Measurements from ENCODE around the gene SMIM5.
A peak's percentile ranks its signal among the peaks of the same experiment; 100 is the strongest.
"Not testable (repeated sequence)": the region's sequence is repeated elsewhere in the genome, so short reads cannot be mapped to it uniquely, and the experiment has no call there.

Gene SMIM5

GRCh38 chr17:75624021-75624420 lies 9.2 kb upstream of the SMIM5 start:
- FAIRE-seq, result no peak
- DNase-seq (ENCODE audit: low spot score), result no peak

DNA sequence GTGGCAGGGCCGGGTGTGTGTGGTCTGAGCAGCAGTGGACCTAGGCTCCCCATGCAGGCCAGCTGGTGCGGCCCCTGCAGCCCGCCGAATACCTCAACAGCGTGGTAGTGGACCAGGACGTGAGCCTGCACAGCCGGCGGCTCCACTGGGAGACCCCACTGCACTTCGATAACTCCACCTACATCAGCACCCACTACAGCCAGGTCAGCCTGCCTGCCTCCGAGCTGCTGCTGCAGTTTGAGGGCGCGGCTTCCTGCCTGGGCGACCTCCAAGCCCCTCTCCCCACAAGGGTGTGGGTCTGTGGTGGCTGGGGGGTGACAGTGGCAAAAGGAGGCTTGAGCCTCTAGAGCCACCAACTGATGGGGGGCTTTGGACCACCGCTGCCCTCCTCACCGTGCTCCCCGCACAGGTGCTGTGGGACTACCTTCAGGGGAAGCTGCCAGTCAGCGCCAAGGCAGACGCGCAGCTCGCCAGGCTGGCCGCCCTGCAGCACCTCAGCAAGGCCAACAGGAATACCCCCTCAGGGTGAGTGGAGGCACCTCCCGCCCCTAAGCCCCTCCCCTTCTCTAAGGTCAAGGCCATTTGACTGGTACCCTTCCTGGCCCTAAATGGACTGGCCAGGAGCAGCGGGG lies 8.4 kb upstream of the SMIM5 start:
- no peak for FAIRE-seq
- no peak for DNase-seq (ENCODE audit: low spot score)

DNA sequence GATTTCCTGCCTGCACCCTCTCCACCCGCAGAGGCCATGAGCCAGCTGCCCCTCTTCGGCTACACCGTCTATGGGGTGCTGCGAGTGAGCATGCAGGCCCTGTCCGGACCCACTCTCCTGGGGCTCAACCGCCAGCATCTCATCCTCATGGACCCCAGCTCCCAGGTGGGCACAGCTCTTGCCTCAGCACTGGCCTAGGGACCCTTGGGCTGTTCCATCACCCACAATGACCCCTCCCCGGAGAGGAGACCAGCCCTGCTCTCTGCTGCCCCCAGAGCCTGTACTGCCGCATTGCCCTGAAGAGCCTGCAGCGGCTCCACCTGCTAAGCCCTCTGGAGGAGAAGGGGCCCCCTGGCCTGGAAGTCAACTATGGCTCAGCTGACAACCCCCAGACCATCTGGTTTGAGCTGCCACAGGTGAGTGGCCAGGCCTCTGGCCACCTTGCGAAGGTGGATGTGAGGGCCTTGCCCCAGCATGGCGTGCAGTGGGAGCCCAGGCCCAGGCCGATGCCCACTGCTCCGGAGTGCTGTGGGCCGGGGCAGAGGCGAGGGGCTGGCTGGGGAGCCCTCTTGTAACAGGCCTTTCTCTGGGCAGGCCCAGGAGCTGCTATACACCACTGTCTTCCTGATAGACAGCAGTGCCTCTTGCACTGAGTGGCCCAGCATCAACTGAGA lies 7.3 kb upstream of the SMIM5 start:
- no peak for DNase-seq (ENCODE audit: low spot score)
- FAIRE-seq, result no peak

GRCh38 chr17:75626496-75627038 lies 6.7 kb upstream of the SMIM5 start:
- FAIRE-seq, result no peak
- DNase-seq (ENCODE audit: low spot score), result no peak

- DNase-seq (ENCODE audit: low spot score) (no peak), FAIRE-seq (no peak)
Measured at GRCh38 chr17:75627094-75627493, 6.1 kb upstream of the SMIM5 start.

- FAIRE-seq, result no peak
- no peak for DNase-seq (ENCODE audit: low spot score)
Measured at GRCh38 chr17:75628425-75628824, 4.8 kb upstream of the SMIM5 start.

GRCh38 chr17:75629157-75629556 lies 4.1 kb upstream of the SMIM5 start:
- FAIRE-seq (no peak), DNase-seq (ENCODE audit: low spot score) (no peak)

DNA sequence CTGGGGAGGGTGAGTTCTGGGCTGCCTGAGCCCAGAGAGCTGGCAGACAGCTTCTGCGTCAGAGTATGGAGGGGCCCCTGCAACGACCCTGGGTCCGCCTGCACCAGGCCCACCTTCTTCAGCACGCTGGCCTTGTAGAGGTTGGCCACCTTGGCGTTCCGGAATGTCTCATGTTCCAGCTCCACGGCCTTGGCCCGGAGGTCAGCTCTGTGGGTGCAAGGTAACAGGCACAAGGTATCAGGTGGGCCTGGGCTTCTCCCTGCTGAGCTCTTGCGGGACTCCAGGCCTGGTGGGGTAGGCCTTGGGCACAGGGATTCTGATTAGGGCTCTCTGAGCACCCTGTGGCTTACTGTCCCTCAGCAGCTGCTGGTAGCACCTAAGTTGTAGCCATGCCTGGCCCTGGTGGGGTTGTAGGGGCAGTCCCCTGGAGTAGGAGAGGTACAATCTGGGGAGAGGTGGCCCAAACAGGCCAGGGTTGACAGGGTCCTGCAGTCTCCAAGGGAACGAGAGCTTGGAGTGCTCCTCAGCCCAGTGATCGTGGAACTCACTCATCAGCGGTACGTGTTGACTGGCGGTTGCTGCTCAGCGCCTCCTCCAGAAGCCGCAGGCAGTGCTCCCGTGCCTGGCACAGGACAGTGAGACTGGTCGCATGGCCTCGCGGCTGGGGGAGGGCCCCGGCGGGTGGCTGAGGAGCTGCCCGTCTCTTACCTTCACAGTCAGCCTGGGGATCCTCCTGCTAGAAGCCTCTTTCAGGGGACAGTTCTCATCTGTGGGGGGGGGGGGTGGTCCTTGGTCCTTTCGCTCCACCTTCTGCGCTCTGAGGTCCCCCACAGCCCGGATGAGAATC lies 2.9 kb upstream of the SMIM5 start:
- FAIRE-seq, result no peak
- DNase-seq (ENCODE audit: low spot score), result no peak

- DNase-seq (ENCODE audit: low spot score) (no peak), FAIRE-seq (no peak)
Measured at GRCh38 chr17:75631353-75631752, 1.9 kb upstream of the SMIM5 start.

- no peak for DNase-seq (ENCODE audit: low spot score)
- FAIRE-seq, result no peak
Measured at GRCh38 chr17:75632428-75632827, 806 bp upstream of the SMIM5 start.

- FAIRE-seq, result peak; percentile 56
Measured at GRCh38 chr17:75633486-75634375, 497 bp downstream of the SMIM5 start.

GRCh38 chr17:75634376-75634740 lies 1.1 kb downstream of the SMIM5 start:
- DNase-seq (ENCODE audit: low spot score) (no peak), FAIRE-seq (no peak)

More at GRCh38 chr17:75633486-75634375, 497 bp downstream of the SMIM5 start:
- DNase-seq (ENCODE audit: low spot score), result peak; percentile 85

DNA sequence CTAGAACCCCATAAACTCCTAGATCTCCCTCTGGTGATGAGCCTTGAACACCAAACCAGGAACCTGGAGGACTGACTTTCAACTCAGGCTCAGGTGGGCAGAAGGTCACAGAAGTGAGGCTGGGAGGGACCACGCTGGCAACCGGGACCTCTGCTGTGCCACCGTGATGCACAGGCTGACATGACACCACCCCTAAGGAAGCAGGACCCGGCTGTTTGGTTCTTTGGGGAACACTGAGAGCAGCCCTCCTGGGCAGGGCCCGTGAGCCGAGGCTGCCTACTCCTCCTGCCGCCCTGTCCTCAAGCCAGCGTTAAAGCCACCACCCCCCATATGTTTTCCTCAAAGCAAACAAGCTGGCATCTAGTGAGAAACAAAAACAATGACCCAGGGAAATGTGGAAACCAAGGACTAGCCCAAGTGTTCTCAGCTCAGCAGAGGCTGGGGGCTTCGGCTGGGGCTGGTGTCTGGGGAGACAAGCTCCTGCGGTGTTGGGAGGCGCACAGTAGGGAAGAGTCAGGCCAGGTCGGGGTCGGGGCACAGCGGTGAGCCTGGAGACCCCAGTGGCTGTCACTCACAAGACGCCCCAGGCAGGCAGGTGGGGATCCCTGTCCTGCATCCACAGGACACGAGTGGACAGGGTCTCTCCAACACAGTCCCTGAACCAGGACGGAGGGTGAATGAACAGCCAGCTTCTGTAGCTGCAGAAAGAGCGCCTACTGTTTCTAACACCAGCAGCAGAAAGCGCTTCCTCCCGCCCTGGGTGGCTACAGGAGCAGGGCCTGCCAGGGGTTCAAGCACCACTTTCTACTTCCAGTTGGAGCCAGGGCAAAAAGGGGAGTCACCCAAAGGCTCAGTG lies 1.7 kb downstream of the SMIM5 start:
- FAIRE-seq, result no peak
- DNase-seq (ENCODE audit: low spot score), result no peak

- DNase-seq (ENCODE audit: low spot score) (no peak), FAIRE-seq (no peak)
Measured at GRCh38 chr17:75635610-75636202, 2.5 kb downstream of the SMIM5 start.

DNA sequence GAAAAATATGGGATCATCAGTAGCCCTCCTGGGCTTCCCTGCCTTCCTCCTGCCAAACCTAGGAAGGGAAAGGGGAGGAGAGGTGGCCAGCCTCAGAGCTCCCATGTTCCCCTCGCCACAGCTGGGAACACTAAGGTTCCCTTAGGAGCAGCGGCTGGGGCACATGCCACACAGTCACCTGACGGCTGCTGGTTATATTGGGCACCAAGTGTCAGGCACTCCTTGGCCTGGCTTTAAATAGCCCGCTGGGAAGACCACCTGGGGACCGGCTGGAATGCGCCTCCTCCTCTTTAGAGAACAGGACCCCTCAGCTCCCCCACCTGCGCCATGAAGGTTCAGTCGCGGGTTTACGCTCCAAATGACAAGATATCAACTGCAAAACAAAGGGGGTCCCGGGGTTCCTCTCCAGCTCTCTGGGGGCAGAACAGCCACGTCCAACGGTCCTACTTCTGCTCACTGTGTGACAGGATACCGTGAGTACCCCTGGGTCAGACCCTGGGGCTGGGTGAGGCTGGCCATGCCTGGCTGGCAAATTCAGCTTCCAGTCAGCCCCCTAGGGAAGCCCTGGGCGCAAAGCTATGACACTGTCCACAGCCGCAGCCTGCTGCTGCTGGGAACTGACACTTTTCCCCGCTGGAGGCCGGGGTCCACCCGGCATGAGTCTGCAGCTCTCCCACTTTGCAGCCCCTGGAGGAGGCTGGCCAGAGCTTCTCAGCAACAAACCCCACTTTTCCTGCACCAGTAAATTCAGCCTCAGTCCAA lies 3.3 kb downstream of the SMIM5 start:
- no peak for FAIRE-seq
- DNase-seq (ENCODE audit: low spot score), result no peak

GRCh38 chr17:75637143-75637538 lies 3.9 kb downstream of the SMIM5 start:
- FAIRE-seq (no peak), DNase-seq (ENCODE audit: low spot score) (no peak)

DNA sequence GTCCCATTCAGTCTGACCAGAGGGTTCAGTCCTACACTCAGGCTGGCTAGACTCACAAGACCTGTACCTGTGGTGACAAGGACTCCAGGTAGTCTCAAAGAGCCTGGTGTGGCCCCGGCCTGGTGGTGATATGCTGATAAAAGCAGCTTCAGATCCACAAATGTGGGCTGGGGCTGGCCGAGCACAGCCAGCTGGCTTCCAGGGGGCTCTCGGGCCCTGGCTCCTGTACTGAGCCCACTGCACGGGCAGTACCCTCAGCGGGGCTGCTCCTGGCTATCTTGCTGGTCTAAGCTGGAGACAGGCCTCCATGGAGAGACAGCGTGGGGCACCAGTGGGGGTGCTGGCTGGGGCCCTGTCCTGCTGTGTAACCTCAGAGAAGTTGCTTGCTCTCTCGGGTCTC lies 4.3 kb downstream of the SMIM5 start:
- DNase-seq (ENCODE audit: low spot score) (no peak), FAIRE-seq (no peak)

DNA sequence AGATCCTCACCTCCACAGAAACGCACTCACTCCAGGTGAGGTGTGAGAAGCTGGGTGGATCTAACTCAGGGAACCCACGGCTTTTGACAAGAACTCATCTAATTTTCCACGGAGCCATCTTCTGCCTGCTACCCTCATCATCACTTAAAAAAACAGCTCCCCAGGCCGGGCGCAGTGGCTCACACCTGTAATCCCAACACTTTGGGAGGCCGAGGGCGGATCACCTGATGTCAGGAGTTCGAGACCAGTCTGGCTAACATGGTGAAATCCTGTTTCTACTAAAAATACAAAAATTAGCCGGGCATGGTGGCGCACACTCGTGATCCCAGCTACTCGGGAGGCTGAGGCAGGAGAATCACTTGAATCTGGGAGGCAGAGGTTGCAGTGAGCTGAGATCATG lies 4.8 kb downstream of the SMIM5 start:
- FAIRE-seq, result not testable (repeated sequence)

DNA sequence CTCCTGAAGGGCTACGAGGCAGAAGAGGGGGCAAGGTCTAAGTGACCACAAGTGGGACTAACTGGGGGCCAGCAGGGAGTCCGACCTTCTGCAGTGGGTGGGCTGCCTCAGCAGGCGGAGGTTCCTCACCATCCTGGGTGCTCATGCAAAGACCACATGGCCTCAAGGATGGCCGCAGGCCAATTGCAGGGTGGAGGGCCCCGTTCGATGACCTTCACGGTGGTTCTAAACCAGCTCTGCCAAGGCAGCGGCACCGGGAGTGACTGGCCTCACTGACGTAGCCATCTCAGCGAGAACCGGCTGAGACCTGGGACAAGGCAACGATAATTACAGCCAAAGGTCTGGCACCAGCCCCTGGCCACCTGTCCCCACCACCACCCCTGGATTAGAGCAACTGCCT lies 5.7 kb downstream of the SMIM5 start:
- FAIRE-seq (no peak), DNase-seq (ENCODE audit: low spot score) (no peak)

More for the DNA sequence above, 4.8 kb downstream of the SMIM5 start:
- not testable (repeated sequence) for DNase-seq (ENCODE audit: low spot score)

All from RCC 7860 (cell line).